Testis (tissue), 2 donors: Measurements from ENCODE around the gene MTCL3.

Experiments used
- DNase-seq: peaks from one replicate; pipeline ENCODE4 v3.0.0-alpha.2; 2019
- H3K27ac ChIP-seq, 2 donors: fragments of 200-600 bp; sonication (generic); one replicate each; pipeline ENCODE4 v1.5.1; 2019
- H3K27me3 ChIP-seq: fragments of 200-600 bp; sonication (generic); one replicate; pipeline ENCODE4 v1.5.1; 2019
- H3K36me3 ChIP-seq: fragments of 200-600 bp; sonication (generic); one replicate; pipeline ENCODE4 v1.5.1; 2017; ENCODE audit warnings: low read depth; ENCODE audit errors: missing control alignments
- H3K4me1 ChIP-seq: fragments of 200-600 bp; sonication (generic); one replicate; pipeline ENCODE4 v1.5.1; 2019
- H3K4me3 ChIP-seq, 2 donors: fragments of 200-600 bp; sonication (generic); one replicate each; pipeline ENCODE4 v1.5.1; 2017 to 2019
- H3K9me3 ChIP-seq: fragments of 200-600 bp; sonication (generic); one replicate; pipeline ENCODE4 v1.5.1; 2017
- POLR2A ChIP-seq: fragments of 450-650 bp; IDR thresholded peaks from one replicate; pipeline ENCODE4 v1.6.1; 2017; ENCODE audit warnings: antibody characterized with exemption, mild to moderate bottlenecking, moderate library complexity
- WGBS, 2 donors: methylation state at CpG; one replicate each; pipeline ENCODE4 v1.1.5; 2018; 5-methylcytosine and 5-hydroxymethylcytosine counted together
- intact Hi-C: fragments of 100-400 bp; cut with DNase I; formaldehyde crosslinking; loops from one replicate; pipeline ENCODE4 v1.15.1; 2023; ENCODE audit warnings: low total_unique reads
- TF ChIP-seq, protein P1 (sequence below), 3 experiments: fragments of 450-650 bp in 2 of 3; fragments of 200-600 bp in 1 of 3; sonication (generic) in 1 of 3; IDR thresholded peaks; one replicate each; pipeline ENCODE4 v1.5.1; 2016 to 2019; ENCODE audit warnings: antibody characterized with exemption in 3 of 3, mild to moderate bottlenecking in 2 of 3, moderate library complexity in 1 of 3

Gene MTCL3

DNA sequence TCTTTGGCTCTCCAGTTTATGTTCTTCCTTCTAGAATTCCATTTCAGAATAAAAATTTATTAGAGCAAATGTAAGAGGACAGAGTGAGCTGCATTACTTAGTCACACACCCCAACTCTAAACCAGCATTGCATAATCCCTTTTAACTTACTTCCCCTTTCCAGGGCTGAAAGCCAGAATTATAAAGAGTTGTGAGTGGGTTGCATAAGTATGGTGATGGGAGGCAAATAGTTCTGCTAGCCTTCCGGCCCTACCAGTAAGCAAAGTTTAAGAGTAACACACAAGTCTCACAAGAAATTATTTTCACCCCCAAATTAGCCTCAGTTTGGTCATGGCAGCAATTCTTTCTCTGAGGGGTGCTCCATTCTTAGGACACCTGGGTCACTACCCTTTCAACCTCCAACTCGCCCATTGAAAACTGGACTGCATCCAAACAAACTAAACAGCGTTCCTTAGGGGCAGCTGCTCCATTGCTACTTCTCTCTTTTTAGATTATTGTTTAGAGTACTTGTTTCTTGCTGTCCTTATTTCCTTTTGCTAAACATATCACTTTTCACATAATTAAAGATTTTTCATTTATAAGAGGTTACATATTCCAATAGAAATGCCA is 61.6 kb downstream of the MTCL3 start:
- Histone ChIP-seq H3K4me3 (no peak overlapping the region), H3K9me3 (no peaks in the 10 kb centered on the region), H3K27ac (peak overlapping the region in 1 of 2 donors; percentile 78), H3K36me3 (no peaks in the 10 kb centered on the region), H3K27me3 (no peaks in the 10 kb centered on the region), H3K4me1 (no peaks in the 10 kb centered on the region)
- WGBS, 2 donors, result 50 to 51% methylated on average over 3 of the region's 3 CpGs
- no peak for DNase-seq
- TF ChIP-seq, protein P1, sequence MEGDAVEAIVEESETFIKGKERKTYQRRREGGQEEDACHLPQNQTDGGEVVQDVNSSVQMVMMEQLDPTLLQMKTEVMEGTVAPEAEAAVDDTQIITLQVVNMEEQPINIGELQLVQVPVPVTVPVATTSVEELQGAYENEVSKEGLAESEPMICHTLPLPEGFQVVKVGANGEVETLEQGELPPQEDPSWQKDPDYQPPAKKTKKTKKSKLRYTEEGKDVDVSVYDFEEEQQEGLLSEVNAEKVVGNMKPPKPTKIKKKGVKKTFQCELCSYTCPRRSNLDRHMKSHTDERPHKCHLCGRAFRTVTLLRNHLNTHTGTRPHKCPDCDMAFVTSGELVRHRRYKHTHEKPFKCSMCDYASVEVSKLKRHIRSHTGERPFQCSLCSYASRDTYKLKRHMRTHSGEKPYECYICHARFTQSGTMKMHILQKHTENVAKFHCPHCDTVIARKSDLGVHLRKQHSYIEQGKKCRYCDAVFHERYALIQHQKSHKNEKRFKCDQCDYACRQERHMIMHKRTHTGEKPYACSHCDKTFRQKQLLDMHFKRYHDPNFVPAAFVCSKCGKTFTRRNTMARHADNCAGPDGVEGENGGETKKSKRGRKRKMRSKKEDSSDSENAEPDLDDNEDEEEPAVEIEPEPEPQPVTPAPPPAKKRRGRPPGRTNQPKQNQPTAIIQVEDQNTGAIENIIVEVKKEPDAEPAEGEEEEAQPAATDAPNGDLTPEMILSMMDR (IDR thresholded peaks at IDR 0.05), result no peak
- TF ChIP-seq POLR2A, result no peak
- intact Hi-C loops, result no loop called here

DNA sequence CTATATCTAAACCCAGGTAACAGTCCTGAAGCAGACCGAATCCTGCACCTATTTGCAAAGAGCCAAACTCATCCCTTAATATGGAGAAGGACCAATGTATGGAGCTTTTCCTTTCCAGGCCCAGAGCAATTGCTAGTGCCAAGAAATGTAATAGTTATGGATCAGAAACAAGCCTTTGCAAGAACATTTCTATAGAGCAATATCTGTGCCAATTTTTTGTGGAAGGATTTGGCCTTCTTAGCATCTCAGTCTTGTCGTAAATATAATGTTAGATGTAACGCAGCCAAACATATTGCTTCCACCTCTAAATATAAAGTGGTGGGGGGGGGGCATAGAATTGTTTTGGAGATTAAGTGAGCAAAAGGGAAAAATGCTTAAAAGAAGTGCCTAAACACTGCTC is 62.7 kb downstream of the MTCL3 start:
- H3K4me1 ChIP-seq, result no peaks in the 10 kb centered on the region
- H3K27ac ChIP-seq, result no peak overlapping the region
- H3K4me3 ChIP-seq, result no peak overlapping the region
- no peaks in the 10 kb centered on the region for H3K9me3 ChIP-seq
- intact Hi-C loops, result no loop called here
- TF ChIP-seq, protein P1 (IDR thresholded peaks at IDR 0.05), result no peak
- TF ChIP-seq POLR2A, result no peak
- no peaks in the 10 kb centered on the region for H3K27me3 ChIP-seq
- DNase-seq, result no peak
- no peaks in the 10 kb centered on the region for H3K36me3 ChIP-seq
- WGBS, 2 donors, result 94 to 95% methylated on average over 3 of the region's 3 CpGs

DNA sequence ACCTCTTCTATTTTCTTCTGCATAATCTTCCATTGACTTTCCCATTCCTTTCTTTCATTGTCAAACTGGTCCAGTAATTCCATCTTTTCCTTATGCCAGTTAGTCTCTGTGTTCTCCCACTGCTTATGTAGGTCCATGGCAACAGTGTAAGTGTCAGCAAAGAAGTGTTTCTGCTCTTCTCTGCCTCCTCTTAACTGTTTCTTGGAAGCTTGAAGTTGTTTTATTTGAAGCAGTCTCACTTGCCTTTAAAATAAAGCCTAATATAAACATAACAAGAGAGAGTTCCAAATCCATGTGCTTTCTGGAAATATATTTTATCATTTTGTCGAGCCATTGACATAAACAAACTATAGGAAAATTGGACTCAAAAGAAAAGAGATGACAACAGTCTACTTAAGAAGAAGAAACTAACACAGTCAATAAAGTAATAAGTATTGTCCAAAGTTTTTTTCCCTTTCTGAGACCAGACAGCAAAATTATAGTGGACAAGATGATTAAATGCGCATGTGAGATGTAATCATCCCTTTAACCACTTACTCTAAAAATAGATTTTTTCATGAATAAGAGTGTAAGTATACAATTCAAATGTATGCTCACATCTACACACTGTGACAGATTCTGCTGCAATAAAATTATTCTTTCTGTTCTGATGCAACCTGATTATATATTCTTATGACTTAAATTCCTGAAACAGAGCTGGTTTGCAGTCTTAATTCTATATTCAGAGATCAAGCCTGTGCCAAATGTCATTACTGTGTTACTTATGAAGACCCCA is 65.1 kb downstream of the MTCL3 start:
- TF ChIP-seq POLR2A, result no peak
- TF ChIP-seq, protein P1 (IDR thresholded peaks at IDR 0.05), result no peak
- H3K4me1 ChIP-seq, result no peaks in the 10 kb centered on the region
- no peaks in the 10 kb centered on the region for H3K27me3 ChIP-seq
- no peaks in the 10 kb centered on the region for H3K36me3 ChIP-seq
- intact Hi-C loops, result no loop called here
- DNase-seq, result no peak
- H3K27ac ChIP-seq, result no peak overlapping the region
- 95 to 96% methylated on average over 2 of the region's 2 CpGs for WGBS, 2 donors
- no peak overlapping the region for H3K4me3 ChIP-seq
- H3K9me3 ChIP-seq, result no peaks in the 10 kb centered on the region

DNA sequence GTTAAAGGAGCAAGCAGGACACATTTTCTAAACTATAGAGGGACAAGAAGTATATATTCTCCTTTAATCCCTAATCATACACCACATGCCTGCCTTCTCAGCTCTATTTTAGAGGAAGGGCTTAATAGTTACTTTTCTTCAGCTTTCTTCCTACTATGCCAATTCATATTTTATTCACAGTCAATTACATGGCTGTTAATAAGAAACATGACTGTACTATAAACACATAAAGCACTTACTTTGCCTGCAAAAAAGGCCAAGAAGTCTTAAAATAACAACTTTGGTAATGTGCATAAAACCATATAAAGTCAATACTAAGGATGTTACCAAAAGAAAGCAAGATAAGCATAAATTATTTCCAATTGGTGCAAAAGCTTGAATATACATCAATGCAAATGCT is 66.3 kb downstream of the MTCL3 start:
- DNase-seq, result no peak
- no peak for TF ChIP-seq POLR2A
- TF ChIP-seq, protein P1 (IDR thresholded peaks at IDR 0.05), result no peak

DNA sequence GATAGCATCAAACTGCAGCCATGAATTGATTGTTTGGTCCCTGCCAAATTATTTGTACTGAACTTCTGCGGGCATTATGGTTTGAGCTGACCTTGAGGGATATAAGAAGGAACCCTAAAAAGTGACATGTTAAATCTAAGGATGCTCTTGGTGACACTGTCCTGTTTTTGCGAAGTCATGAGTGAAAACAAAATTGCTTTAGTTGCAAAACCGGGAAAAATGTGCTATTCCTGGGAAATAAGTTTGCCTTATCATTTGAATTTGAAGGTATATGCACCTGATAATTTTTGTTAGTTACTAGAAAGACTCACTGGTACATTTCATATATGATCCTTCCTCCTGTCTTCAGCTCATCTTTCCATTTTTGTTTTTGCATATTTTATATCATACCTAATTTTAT is 67.7 kb downstream of the MTCL3 start:
- no peak for DNase-seq
- H3K27me3 ChIP-seq, result no peaks in the 10 kb centered on the region
- WGBS, 2 donors, result 90 to 94% methylated on average over 3 of the region's 3 CpGs
- intact Hi-C loops, result no loop called here
- TF ChIP-seq POLR2A, result no peak
- TF ChIP-seq, protein P1 (IDR thresholded peaks at IDR 0.05), result no peak
- no peaks in the 10 kb centered on the region for H3K4me1 ChIP-seq
- no peak overlapping the region for H3K27ac ChIP-seq
- H3K4me3 ChIP-seq, result no peak overlapping the region
- no peaks in the 10 kb centered on the region for H3K9me3 ChIP-seq
- H3K36me3 ChIP-seq, result no peaks in the 10 kb centered on the region

More for the DNA sequence above, 66.3 kb downstream of the MTCL3 start:
- no peak overlapping the region for H3K4me3 ChIP-seq
- no peak overlapping the region for H3K27ac ChIP-seq
- no peaks in the 10 kb centered on the region for H3K27me3 ChIP-seq
- no peaks in the 10 kb centered on the region for H3K9me3 ChIP-seq
- no peaks in the 10 kb centered on the region for H3K4me1 ChIP-seq
- H3K36me3 ChIP-seq, result no peaks in the 10 kb centered on the region
- intact Hi-C loops, result no loop called here
